ENCODE data around the gene LAMA3. TPM values are rescaled to one million over a fixed set of nuclear protein-coding genes. Genes with fewer than 3 reads are reported as not detected.

The LAMA3 gene
- total and polyA plus RNA-seq, 10 of the 15 experiments (the other 5 are each of a cell fraction or from before 2014, with no cell fraction given) = 0.37 to 6.5 (median 5.4) TPM

GRCh38 chr18:23648456-23648855 lies 40.8 kb upstream of the LAMA3 start:
- POLR2A ChIA-PET = no interaction called here
- in situ Hi-C loops (cut with MboI) = no loop called here
- Histone ChIP-seq H3K9me3 (replicated peaks; ENCODE audit: control insufficient read depth, insufficient read depth, low read length) (no peaks in the 10 kb centered on the region), H3K36me3 (ENCODE audit: control insufficient read depth in 2 of 2, insufficient read depth in 2 of 2, low read length in 1 of 2) (no peaks in the 10 kb centered on the region), H3K4me1 (ENCODE audit: control insufficient read depth, insufficient read depth, low read length) (no peaks in the 10 kb centered on the region), H2AFZ (ENCODE audit: control insufficient read depth, low read depth, low read length) (no peak overlapping the region), H3K9ac (ENCODE audit: control insufficient read depth, insufficient read depth, low read length) (no peak overlapping the region), H3K4me3 (no peak overlapping the region), H3K27me3 (replicated peaks in 1 of 2; ENCODE audit: control insufficient read depth in 2 of 2, insufficient read depth in 2 of 2, low read length in 1 of 2) (no peaks in the 10 kb centered on the region; a peak in 2 of 4 replicates), H3K79me2 (ENCODE audit: control insufficient read depth, insufficient read depth, low read length) (no peaks in the 10 kb centered on the region), H3K27ac (ENCODE audit: control insufficient read depth, insufficient read depth) (no peak overlapping the region), H3K4me2 (ENCODE audit: control insufficient read depth, insufficient read depth) (no peak overlapping the region), H4K20me1 (ENCODE audit: control insufficient read depth, insufficient read depth) (no peaks in the 10 kb centered on the region)
- intact Hi-C loops (cut with micrococcal nuclease; ENCODE audit: unreplicated experiment) = no loop called here
- RAD21 ChIA-PET (ENCODE audit: unreplicated experiment) = no interaction called here
- WGBS (ENCODE audit: insufficient coverage, insufficient replicate concordance, low lambda C conversion rate, missing lambda C conversion rate) = 30% methylated on average over 3 of the region's 3 CpGs
- CTCF ChIA-PET = interaction anchor here (1.3 kb wide), 1 partner anchor 13 kb away, joined by 3 read pairs; no protein-coding TSS in a partner anchor
- FAIRE-seq (no peak), DNase-seq (ENCODE audit: low read depth, low spot score) (no peak), ATAC-seq (no peak)
- TF ChIP-seq NRF1 (conservative IDR thresholded peaks at IDR 0.05; ENCODE audit: low read depth, low read length) = no peak
- TF ChIP-seq, protein P1, sequence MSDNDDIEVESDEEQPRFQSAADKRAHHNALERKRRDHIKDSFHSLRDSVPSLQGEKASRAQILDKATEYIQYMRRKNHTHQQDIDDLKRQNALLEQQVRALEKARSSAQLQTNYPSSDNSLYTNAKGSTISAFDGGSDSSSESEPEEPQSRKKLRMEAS (IDR thresholded peaks at IDR 0.05; ENCODE audit: low read depth, low read length) = no peak
- no TSS peak for BruUV-seq (replicated peaks)
- SMC1A ChIA-PET (ENCODE audit: uncharacterized antibody, unreplicated experiment) = no interaction called here

DNA sequence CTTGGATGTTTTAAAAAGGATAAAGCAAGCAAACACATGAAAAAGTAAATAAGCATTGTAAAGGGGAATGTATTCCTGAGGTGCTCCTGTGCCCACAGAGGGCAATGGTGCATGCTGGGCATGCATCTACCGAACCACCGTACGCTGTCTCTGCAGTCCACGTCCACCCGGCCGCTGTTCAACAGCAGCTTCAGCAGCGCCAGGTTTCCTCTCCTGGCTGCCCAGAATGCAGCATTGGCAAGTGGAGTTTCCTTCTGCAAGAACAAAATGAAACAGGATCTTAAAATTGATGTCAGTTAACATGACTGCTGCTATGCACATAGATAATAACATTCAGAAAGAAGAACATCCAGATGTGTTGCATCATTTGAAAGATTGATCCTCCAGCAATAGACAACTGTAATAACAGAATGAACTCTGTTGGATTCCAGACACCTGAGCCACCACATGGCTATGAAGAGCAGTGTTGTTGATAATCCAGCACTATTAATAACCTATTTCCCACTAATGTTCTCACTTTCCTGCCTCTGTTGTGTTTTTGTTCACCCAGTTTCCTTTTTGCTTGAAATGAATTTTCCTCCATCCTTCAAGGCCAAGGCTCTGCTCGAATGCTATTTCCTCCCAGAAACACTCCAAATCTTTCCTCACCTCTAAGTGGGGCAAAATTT lies 40.2 kb upstream of the LAMA3 start:
- Histone ChIP-seq H4K20me1 (ENCODE audit: control insufficient read depth, insufficient read depth) (no peaks in the 10 kb centered on the region), H3K79me2 (ENCODE audit: control insufficient read depth, insufficient read depth, low read length) (no peaks in the 10 kb centered on the region), H3K27me3 (replicated peaks in 1 of 2; ENCODE audit: control insufficient read depth in 2 of 2, insufficient read depth in 2 of 2, low read length in 1 of 2) (no peaks in the 10 kb centered on the region; a peak in 2 of 4 replicates), H3K9ac (ENCODE audit: control insufficient read depth, insufficient read depth, low read length) (no peak overlapping the region), H3K9me3 (replicated peaks; ENCODE audit: control insufficient read depth, insufficient read depth, low read length) (no peaks in the 10 kb centered on the region), H3K27ac (ENCODE audit: control insufficient read depth, insufficient read depth) (no peak overlapping the region), H3K4me2 (ENCODE audit: control insufficient read depth, insufficient read depth) (no peak overlapping the region), H3K36me3 (ENCODE audit: control insufficient read depth in 2 of 2, insufficient read depth in 2 of 2, low read length in 1 of 2) (no peaks in the 10 kb centered on the region), H3K4me3 (no peak overlapping the region), H3K4me1 (ENCODE audit: control insufficient read depth, insufficient read depth, low read length) (no peaks in the 10 kb centered on the region), H2AFZ (ENCODE audit: control insufficient read depth, low read depth, low read length) (no peak overlapping the region)
- ChIA-PET CTCF (no interaction called here), RAD21 (ENCODE audit: unreplicated experiment) (no interaction called here), SMC1A (ENCODE audit: uncharacterized antibody, unreplicated experiment) (no interaction called here), POLR2A (interaction anchor here (0.5 kb wide), 1 partner anchor 297 kb away, joined by 3 read pairs; no protein-coding TSS in a partner anchor)
- in situ Hi-C loops (cut with MboI) = no loop called here
- 43% methylated on average over 8 of the region's 8 CpGs for WGBS (ENCODE audit: insufficient coverage, insufficient replicate concordance, low lambda C conversion rate, missing lambda C conversion rate)
- FAIRE-seq (no peak), ATAC-seq (no peak), DNase-seq (ENCODE audit: low read depth, low spot score) (no peak)
- BruUV-seq (replicated peaks) = no TSS peak
- TF ChIP-seq, protein P2, sequence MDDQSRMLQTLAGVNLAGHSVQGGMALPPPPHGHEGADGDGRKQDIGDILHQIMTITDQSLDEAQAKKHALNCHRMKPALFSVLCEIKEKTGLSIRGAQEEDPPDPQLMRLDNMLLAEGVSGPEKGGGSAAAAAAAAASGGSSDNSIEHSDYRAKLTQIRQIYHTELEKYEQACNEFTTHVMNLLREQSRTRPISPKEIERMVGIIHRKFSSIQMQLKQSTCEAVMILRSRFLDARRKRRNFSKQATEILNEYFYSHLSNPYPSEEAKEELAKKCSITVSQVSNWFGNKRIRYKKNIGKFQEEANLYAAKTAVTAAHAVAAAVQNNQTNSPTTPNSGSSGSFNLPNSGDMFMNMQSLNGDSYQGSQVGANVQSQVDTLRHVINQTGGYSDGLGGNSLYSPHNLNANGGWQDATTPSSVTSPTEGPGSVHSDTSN (IDR thresholded peaks at IDR 0.05; ENCODE audit: insufficient replicate concordance, low read depth, low read length) = no peak
- intact Hi-C loops (cut with micrococcal nuclease; ENCODE audit: unreplicated experiment) = no loop called here

All from GM12878 (cell line).